ENCODE data around the gene DDX10.
"Not testable (repeated sequence)": the region's sequence is repeated elsewhere in the genome, so short reads cannot be mapped to it uniquely, and the experiment has no call there.

Gene DDX10

DNA sequence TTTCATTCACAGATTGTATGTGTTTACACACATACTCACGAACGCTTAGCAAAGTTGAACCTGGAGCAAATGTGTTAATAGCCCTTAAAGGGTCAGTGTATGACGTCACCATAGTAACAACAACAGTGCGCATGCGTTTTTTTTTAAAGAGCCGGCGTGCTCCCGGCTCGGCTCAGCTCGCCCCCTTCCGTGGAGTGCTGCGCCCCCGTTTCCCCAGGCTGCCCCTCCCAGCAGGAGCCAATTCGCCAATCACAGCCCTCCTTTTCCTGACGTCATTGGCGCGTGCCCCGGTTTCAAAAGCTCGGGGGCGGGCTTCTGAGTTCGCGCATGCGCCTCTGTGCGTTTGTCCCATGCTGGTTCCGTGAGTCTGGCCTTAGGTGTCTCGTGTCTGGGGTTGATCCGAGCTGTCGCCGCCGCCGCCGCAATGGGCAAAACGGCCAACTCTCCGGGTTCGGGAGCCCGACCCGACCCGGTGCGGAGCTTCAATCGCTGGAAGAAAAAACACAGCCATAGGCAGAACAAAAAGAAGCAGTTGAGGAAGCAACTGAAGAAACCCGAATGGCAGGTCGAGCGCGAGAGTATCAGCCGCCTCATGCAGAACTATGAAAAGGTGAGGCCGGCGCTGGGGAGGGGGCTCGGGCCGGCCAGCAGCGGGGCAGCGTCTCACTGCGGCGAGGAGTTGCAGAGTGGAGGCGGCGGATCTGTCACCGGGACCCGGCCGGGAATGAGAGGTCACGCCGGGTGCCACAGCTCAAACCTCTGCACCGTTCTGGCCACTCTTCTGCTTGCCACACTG is at the start of gene DDX10:
Gene DDX10 (plus strand): TSS at position 340 of the 796 bp plus-strand sequence. CDS start 85 bp downstream, at position 425.
- DNase-seq: peak; percentile 100

- DNase-seq: no peak
Measured at GRCh38 chr11:108616549-108616948, 48.3 kb upstream of the DDX10 start.

GRCh38 chr11:108617055-108617454 is 47.8 kb upstream of the DDX10 start:
- no peak for DNase-seq

DNA sequence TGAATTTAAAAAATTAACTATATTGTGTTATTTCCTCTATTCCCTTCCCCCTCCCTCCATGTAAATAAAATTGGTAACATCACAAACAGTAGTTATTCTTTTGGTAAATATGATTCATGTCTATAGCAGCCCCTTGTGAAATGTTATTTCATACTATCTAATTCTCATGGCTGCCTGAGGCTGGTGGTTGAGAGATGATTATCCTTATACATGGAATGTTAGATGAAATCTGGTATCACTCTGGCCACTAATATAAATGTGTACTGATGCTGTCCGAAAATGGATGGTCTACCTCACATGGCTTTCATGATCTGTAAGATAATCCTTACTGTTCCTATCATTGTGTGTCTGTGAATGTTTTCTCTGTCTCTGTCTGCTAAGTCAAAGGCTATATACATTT is 46.3 kb upstream of the DDX10 start:
- no peak for DNase-seq

- no peak for DNase-seq
Measured at GRCh38 chr11:108620958-108621772, 43.7 kb upstream of the DDX10 start.

GRCh38 chr11:108622341-108622740 is 42.5 kb upstream of the DDX10 start:
- DNase-seq: no peak

- DNase-seq: no peak
Measured at GRCh38 chr11:108624196-108624925, 40.5 kb upstream of the DDX10 start.

GRCh38 chr11:108628326-108628725 is 36.5 kb upstream of the DDX10 start:
- no peak for DNase-seq

DNA sequence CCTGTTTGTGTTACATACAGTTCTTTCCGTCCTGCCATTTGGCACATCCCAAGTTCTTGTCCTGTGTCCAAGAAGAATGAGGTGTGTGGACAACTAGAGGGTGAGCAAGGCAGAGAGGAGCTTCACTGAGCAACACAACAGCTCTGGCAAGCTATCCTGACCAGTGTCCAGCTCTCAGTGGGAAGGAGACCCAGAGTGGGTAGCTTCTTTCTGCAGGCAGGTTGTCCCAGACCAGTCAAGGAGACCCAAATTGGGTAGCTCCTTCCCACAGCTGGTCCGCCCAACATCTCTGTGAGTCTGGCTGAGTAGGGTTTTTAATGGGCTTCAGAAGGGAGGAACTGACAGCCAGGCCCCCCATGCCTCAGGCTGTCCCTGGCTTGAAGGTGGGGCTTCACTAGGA is 36.1 kb upstream of the DDX10 start:
- no peak for DNase-seq

DNA sequence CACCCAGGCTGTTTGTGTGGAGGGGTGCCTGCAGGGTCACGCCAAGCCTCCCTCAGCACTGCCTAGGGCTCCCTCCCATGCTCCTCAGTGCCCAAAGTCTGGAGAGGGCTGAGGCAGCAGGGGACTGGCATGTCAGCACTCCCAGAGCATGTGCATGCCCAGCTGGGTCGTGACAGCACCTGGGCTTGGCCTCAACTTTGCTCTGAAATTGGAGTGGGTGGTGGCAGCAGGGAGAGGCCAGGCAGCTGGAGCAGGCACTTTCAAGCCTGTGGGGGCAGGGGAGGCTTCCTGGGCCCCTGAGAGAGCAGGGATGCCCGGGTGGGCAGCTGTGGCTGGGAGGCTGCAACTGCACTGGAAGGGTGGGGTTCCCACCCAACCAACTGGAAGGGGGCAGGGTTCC is 35.6 kb upstream of the DDX10 start:
- no peak for DNase-seq

DNA sequence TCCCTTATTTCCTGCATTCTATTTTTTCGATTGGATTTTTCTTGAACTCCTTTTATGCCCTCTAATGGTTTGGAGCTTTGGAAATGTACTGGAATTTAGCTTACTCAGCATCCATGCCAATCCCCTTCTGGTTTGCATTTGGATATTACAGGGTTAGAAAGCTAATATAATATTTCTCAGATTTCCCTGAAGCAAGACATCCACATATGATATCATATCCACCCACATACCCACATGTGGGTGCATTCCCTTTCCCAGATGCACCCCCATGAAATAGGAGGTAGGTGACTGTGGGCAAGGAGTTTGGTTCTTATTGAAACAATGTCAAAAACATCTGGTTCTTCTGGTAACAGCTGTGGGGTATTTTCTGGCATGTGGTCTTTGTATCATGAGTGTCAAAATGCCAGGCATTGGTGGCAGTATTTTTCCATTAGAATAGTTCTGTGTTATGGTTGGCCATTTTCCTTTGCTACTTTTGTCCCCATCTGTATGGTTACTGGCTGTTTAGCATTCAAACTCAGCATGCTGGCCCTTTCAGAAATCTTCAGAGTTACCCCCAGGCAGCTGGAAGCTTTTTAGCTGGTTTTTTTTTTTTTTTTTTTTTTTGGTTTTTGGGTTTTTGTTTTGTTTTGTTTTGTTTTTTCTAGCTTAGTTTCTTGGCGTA is 32.7 kb upstream of the DDX10 start:
- no peak for DNase-seq

- no peak for DNase-seq
Measured at GRCh38 chr11:108635106-108635505, 29.8 kb upstream of the DDX10 start.

DNA sequence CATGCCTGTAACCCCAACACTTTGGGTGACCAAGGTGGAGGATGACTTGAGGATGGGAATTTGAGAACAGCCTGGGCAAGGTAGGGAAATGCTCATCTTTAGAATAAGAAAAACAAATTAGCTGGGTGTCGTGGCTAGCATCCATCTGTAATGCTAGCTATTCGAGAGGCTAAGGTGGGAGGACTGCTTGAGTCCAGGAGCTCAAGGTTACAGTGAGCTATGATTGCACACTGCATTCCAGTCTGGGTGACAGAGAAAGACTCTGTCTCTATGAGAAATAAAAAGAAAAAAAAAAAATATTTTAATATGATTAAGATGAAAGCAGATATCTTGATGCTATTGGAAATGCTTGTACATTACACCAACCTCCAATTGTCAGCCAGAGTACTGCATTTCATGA is 28.6 kb upstream of the DDX10 start:
- DNase-seq: no peak

- no peak for DNase-seq
Measured at GRCh38 chr11:108639146-108639545, 25.7 kb upstream of the DDX10 start.

DNA sequence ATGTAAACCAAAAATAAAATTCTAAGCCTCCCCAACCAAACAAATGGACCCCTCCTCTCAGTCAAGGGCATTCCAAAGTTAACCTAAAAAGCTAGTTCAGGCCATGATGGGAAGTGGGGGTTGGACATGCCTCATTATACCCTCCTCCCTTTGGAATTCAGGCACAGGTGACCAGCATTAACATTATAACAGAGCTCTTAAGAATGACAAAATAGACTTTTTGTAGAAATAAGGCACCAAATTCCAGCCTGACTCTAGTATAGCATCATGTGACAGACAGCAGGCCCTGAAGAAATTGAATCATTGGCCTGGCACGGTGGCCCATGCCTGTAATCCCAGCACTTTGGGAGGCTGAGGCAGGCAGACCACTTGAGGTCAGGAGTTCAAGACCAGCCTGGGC is 23.1 kb upstream of the DDX10 start:
- DNase-seq: not testable (repeated sequence)

DNA sequence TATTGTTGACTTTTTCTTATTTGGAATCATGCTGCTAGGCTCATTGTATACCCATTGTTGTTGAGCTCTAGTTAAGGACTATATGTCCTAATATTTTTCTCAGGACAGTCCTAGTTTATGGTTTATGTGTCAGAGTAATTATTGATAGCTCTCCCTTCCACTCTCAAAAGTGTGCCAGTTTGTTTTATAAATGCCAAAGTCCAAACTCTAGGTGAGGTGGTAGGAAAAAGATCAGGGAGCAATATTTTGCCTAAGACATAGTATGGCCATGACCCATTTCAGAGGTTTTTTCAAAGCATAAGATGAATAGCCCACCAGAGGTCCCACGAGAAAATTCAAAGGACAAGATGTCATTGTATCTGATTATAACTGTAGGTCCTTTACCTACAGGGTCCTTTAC is 20.9 kb upstream of the DDX10 start:
- DNase-seq: no peak

- DNase-seq: no peak
Measured at GRCh38 chr11:108645970-108646369, 18.9 kb upstream of the DDX10 start.

- DNase-seq: no peak
Measured at GRCh38 chr11:108647387-108647700, 17.5 kb upstream of the DDX10 start.

DNA sequence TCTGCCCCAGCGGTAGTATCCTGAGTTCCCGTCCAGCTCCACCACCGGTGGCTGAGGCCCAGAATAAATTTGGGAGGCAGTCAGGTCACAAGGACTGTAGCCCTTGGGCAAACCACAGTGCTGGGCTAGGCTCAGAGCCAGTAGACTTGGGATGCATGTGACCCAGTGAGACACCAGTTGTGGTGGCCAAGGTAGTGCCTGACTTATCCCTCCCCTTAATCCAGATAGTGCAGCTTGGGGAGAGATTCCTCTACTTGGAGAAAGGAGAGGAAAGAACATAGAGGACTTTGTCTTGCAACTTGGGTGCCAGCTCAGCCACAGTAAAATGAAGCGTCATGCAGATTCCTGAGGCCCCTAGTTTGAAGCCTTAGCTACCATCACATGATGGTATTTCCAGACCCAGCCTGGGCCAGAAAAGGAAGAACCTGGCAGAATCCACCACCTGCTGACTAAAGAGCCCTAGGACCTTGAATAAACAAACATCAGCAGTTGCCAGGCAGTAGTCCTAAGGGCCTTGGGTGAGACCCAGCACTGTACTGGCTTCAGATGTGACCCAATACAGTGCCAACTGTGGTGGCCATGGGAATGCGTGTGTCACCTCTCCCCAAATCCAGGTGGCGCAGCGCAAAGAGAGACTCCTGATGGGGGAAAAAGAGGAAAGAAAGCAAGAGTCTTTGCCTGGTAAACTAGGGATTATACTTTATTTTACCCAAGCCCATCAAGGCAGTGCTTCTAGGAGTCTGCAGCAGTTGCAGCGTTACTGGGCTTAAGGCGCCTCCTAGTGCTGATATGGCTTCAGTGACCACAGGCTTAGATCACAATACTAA is 17.0 kb upstream of the DDX10 start:
- peak; percentile 76 for DNase-seq

DNA sequence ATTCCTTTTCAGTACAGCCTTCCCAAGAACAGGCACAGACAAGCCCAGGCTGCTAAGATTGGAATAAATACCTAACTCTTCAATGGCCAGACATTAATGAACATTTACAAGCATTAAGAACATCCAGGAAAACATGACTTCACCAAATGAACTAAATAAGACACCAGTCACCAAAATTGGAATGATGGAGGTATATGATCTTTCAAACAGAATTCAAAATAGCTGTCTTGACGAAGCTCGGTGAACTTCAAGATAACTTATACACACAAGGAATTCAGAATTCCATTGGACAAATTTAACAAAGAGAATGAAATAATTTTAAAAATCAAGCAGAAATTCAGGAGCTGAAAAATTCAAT is 16.4 kb upstream of the DDX10 start:
- no peak for DNase-seq

DNA sequence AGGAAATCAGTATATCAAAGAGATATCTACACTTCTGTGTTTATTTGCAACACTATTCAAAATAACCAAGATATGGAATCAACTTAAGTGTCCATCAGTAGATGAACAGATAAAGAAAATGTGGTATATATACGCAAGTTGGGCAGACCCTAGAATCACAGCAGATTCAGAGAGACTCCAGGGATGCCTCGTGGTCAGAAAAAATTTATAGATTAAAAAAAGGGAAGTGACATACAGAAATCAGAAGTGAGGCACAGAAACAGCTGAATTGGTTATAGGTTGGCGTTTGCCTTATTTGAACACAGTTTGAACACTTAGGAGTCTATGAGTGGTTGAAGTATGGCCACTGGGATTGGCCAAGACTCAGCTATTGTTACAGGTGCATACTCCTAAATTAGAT is 10.8 kb upstream of the DDX10 start:
- peak; percentile 79 for DNase-seq

DNA sequence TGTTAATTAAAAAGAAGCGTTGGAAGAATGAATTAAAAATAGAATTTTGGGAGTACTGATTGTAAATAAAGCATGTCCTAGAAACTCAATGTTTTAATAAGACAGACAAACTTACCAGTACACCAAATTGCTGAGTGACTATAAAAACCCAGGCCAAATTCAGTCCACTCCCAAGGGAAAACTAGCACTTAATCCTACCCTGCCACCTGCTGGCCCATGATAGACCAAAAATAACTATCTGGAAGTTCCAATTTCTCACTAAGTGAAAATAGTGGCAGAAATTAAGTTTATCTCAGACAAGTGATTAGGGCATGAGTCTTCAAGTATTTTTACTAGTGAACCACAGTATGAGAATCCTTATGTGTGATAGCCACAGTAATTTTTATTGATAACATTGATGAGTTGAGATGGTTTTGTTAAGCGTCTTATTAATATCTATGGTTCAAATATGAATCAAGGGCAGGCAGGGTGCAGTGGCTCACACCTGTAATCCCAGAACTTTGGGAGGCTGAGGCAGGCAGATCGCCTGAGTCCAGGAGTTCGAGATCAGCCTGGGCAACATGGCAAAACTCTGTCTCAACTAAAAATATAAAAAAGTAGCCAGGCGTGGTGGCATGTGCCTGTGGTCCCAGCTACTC is 9.8 kb upstream of the DDX10 start:
- peak; percentile 82 for DNase-seq
